ENCODE data around the gene PLA2G4D.

GRCh38 chr15:42080186-42080918 is 14.0 kb downstream of the PLA2G4D start:
- TF ChIP-seq, protein P1, sequence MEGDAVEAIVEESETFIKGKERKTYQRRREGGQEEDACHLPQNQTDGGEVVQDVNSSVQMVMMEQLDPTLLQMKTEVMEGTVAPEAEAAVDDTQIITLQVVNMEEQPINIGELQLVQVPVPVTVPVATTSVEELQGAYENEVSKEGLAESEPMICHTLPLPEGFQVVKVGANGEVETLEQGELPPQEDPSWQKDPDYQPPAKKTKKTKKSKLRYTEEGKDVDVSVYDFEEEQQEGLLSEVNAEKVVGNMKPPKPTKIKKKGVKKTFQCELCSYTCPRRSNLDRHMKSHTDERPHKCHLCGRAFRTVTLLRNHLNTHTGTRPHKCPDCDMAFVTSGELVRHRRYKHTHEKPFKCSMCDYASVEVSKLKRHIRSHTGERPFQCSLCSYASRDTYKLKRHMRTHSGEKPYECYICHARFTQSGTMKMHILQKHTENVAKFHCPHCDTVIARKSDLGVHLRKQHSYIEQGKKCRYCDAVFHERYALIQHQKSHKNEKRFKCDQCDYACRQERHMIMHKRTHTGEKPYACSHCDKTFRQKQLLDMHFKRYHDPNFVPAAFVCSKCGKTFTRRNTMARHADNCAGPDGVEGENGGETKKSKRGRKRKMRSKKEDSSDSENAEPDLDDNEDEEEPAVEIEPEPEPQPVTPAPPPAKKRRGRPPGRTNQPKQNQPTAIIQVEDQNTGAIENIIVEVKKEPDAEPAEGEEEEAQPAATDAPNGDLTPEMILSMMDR (conservative IDR thresholded peaks at IDR 0.05; ENCODE audit: low read depth, low read length) = no peak
- TF ChIP-seq EZH2 (IDR thresholded peaks at IDR 0.05; ENCODE audit: borderline replicate concordance, low read depth, low read length, poor library complexity, severe bottlenecking) = no peak

Data from A673 (cell line).